ENCODE data around the gene CPLX1. TPM values are rescaled to one million over a fixed set of nuclear protein-coding genes. Genes with fewer than 3 reads are reported as not detected.

CPLX1 gene
- total RNA-seq, 1 experiment from 2014 or later = 0.28 TPM

GRCh38 chr4:833156-833555, 7.2 kb upstream of the CPLX1 start:
- DNase-seq (ENCODE audit: low spot score) = no peak

DNA sequence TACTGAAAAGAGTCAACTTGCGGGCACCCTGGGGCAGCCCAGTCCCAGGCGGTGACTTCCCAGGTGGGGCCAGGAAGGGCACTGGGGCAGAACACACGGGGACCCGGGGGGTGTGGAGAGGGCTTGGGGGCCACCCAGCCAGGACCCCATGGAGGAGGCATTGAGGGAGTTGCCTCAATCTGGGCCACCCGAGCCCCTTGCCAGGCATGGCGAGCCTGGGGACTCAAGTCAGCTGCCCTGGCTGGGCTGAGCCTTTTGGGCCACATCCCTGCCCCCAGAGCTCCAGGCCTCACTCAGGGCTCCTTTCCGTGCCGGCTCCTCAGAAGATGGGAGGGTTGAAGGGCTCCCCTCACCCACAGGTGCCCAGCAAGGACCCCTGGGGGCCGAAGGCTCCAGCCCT, 6.6 kb upstream of the CPLX1 start:
- DNase-seq (ENCODE audit: low spot score) = no peak

DNA sequence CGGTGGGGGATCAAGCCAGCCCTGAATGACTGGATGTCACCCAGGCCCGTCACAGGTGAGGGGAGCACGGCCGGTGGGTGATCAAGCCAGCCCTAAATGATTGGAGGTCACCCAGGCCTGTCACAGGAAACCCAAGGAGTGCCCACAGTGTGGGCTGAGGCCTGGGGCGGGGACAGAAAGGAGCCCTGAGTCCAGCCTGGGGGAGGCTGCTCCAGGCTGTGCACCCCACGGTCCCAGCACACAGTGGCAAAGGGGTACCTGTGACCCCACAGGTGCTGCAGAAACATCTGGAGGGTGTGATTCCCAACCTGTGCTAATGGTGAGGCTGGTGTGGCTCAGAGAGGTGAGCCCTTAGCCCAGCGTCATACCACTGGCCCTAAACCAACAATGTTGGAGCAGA, 6.2 kb upstream of the CPLX1 start:
- DNase-seq (ENCODE audit: low spot score) = no peak

DNA sequence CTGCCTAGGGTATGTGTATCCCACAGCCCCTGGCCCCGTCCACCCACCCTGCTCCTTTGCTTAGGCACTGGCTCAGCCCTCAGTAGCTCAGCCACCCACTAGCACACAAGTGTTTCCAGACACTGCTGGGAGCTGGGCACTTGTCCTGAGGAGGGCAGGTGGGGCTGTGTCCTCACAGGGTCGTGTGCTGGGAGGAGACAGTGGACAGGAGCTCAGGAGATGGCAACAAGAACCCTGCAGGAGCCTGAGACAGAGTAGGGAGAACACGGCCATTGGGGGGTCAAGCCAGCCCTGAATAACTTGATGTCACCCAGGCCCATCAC, 5.5 kb upstream of the CPLX1 start:
- DNase-seq (ENCODE audit: low spot score) = no peak

DNA sequence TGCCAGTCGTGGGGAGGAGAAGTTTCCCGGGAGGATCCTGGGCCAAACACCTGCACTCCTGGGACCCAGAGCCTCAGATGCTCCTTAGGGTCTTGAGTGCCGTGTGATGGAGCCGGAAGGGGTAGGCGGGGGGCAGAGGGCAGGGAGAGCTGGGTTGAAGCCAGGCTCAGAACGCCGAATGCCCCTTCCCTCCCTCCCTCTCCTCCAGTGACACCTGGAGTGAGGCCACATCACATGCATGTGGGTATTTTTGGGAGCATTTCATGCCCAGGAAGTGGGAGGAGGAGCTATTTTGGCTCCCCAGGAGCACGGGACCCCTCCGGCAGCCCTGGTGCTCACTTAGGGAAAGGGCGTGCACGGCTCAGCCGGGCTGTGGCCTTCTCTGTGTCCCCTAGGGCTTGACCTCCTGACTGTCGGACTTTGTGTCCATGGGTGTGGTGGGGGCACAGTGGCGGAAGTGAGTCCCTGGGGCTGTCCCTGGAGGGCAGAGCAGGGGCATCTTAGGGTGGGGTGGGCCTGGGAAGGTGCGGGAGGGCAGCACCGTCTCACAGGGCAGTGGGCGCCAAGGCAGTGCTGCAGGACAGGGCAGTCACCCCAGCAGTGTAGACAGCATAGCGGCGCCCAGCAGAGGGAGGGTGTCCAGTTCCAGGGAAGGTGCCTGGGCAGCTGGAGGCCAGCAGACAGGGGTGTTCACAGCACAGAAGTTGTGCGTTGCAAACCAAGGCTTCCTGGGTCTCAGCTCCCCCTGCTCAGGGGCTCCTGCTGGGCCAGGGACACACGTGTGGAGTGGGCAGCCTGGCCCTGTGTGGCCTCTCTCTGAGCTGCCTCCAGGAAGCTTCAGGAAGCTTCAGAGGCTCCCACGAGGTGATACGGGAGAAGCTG, 4.9 kb upstream of the CPLX1 start:
- DNase-seq (ENCODE audit: low spot score) = no peak

GRCh38 chr4:829761-830600, 4.1 kb upstream of the CPLX1 start:
- DNase-seq (ENCODE audit: low spot score) = no peak

DNA sequence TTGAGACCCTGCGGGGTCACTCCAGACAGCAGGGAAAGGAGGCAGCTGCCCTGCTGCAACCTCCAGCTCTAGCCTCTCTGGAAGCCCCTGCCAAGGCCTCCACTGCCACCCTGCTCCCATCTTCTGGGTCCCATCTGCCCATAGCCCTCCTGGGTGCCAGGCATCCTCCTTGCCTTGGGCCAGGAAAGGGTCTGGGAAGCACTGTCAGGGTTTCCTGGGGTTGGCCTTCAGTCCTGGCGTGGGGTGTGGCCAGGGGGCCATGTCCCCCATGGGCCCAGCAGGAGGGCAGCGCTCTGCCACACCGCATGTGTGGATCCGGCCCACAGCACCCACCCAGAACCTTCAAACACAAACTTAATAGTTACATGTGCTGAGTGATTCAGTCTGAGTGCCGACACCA, 3.4 kb upstream of the CPLX1 start:
- DNase-seq (ENCODE audit: low spot score) = no peak

DNA sequence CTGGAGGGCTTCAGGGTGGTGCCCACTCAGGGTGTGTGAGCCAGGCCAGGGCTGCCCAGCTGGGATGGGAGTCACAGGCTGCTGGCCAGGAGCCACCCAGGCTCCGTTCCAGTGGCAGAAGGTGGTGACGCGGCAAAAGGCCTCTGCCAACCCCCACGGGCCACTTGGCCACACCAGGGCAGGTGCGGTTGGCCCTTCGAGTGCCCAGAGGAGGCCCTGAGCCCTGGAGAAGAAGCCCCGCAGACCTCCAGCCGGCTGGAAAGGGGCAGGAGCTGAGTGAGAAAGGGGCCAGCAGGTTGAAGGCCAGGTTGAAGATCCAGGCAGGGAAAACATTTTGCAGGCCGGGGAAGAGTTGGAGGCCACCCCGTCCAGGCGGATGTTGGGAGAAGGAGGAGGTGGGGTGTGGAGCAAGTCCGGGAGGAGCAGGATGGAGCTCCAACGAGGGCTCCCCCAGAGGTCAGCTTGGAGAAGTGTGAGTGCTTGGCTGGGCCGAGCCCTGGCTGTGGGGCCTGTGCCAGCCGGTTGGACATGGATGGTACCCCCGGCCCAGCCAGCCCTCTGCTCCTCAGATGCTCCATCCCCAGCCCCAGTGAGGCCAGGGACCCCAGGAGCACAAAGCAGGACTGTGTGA, 2.8 kb upstream of the CPLX1 start:
- peak; percentile 48 for DNase-seq (ENCODE audit: low spot score)

DNA sequence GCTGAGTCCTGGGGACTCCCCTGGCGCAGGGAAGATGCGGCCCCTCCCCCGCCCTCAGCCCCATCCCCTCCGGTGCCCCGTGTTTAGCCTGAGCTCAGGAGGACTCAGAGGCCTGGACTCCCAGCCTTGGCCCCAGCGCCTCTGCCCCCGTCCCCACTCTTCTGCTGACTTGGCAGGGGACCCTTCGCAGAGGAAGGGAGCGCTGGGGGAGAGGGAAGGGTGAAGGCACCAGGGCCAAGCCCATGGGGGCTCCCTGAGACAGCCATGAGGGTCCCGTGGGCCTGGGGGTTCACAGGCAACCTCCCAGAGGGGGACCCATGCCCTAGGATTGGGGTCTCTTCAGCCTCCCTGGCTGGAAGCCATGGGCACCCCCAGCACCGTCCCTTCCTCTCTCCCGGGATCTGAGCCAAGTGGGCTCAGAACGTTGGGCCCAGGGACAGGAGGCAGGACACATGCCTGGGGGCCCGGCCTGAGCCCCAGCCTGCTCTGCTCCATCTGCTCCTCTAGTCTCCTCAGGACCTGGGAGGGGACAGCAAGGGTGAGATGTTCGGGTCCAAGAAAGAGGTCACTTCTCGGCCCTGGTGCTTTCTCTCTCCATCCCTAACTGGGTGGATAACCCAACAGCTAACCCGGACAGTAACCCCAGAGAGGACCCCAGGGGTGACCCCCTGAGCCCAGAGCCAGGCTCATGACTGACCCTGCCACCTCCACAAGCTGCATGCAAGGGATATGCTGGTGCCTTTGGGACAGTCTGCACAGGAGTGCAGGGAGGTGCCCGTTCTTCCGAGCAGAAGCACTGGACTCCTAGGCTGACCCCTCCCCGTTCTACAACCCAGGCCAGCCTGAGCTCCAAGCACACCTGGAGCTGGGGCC, 1.5 kb upstream of the CPLX1 start:
- no peak for DNase-seq (ENCODE audit: low spot score)

- no peak for DNase-seq (ENCODE audit: low spot score)
These were observed 729 bp upstream of the CPLX1 start for GRCh38 chr4:826508-827208.

GRCh38 chr4:825063-825970, 612 bp downstream of the CPLX1 start:
- DNase-seq (ENCODE audit: low spot score) = no peak

- DNase-seq (ENCODE audit: low spot score) = no peak
These were observed 1.4 kb downstream of the CPLX1 start for GRCh38 chr4:824461-825062.

DNA sequence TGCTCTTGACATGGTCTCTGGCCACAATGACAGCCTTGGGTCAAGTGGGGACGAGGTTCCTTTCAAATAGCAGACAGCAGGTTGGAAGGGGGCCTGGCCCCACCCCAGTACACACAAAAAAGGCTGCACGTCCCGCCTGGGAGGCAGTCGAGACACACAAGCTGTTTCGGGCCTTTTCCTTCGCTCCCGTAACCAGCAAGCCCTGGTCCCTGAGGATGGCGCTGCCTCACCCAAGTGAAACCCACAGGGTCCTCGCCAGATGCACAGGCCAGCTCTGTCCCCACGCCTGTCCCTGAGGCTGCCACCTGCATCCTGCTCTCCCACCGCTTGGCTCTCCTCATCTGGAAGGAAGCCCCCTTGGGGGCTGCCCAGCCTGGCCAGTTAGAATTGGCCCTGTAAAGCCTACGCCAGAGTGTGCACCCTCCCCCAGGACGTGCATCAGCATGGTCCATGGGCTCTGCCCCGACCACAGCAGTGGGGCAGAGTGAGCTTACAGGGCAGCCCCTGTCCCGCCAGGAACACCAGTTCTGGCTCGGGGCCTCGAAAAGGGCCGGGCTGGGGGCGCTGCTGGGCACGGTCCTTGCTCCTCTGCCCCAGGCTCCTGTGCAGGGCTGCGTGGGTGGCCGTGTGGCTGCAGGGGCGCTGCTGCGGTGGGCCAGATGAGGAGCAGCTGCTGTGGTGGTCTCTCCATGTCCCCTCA, 2.0 kb downstream of the CPLX1 start:
- DNase-seq (ENCODE audit: low spot score) = no peak

GRCh38 chr4:823176-823760, 2.7 kb downstream of the CPLX1 start:
- DNase-seq (ENCODE audit: low spot score) = no peak

- no peak for DNase-seq (ENCODE audit: low spot score)
These were observed 3.4 kb downstream of the CPLX1 start for GRCh38 chr4:822361-823175.

DNA sequence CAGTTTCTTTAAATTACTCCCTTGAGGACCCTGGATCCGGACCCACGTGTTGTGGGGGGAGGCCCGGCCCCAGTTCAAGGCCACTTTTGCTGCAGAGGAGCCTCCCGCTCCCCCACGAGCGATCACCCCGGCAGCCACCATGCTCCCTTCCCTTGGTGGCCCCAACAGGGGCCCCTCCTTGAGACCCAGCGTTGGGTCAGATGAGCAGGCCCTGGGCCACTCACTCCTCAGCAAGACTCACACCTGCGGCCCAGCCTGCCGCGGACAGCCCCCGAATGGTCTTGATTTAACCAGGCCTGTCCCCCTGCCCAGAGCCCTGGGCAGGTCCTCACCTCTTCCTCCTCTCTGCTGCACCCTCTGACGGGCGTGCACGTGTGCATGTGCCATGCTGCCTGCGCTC, 4.3 kb downstream of the CPLX1 start:
- no peak for DNase-seq (ENCODE audit: low spot score)

- no peak for DNase-seq (ENCODE audit: low spot score)
These were observed 4.7 kb downstream of the CPLX1 start for GRCh38 chr4:821181-821591.
